Naive thymus-derived CD4-positive, alpha-beta T cell (primary cell): ENCODE measurements around the gene DYRK3. TPM values are rescaled to one million over a fixed set of nuclear protein-coding genes. Genes with fewer than 3 reads are reported as not detected.

ENCODE experiments used
- ATAC-seq: fragments of 150-1000 bp; cut with Tn5 transposase; 2 replicates; pipeline ENCODE4 v1.10.0; 2021; ENCODE audit warnings: mild to moderate bottlenecking, moderate library complexity
- CTCF ChIA-PET: fragments of 350-600 bp; sonication (Branson Sonifier 250); formaldehyde crosslinking; loops from one replicate; lab custom pipeline; 2021; ENCODE audit warnings: antibody characterized with exemption; lab: Charles Lee
- POLR2A ChIA-PET: fragments of 350-600 bp; sonication (Branson Sonifier 250); formaldehyde crosslinking; loops from one replicate; lab custom pipeline; 2021; ENCODE audit warnings: antibody characterized with exemption, inconsistent platforms; lab: Charles Lee
- DNase-seq, 9 donors: peaks; one replicate each; pipeline versions ENCODE4 v3.0.0 to v3.0.0-alpha.2; 2020 to 2022; ENCODE audit warnings: mixed read lengths in 1 of 9
- H3K27ac ChIP-seq: one replicate; pipeline ENCODE4 v1.7.0; 2013; ENCODE audit warnings: mild to moderate bottlenecking, low read depth, low read length, moderate library complexity
- H3K27me3 ChIP-seq, 2 donors: one replicate each; pipeline ENCODE4 v1.7.0; 2013; ENCODE audit warnings: low read length in 2 of 2, mild to moderate bottlenecking in 2 of 2, moderate library complexity in 2 of 2; ENCODE audit not compliant: control insufficient read depth in 2 of 2, insufficient read depth in 2 of 2
- H3K36me3 ChIP-seq, 3 experiments: 1 replicate in 2 of 3; 2 replicates in 1 of 3; pipeline ENCODE4 v1.7.0; 2013; ENCODE audit warnings: low read length in 3 of 3, mild to moderate bottlenecking in 3 of 3, moderate library complexity in 1 of 3; ENCODE audit not compliant: insufficient read depth in 3 of 3, control insufficient read depth in 2 of 3
- H3K4me1 ChIP-seq, 2 donors: one replicate each; pipeline ENCODE4 v1.7.0; 2013; ENCODE audit warnings: low read length in 2 of 2, mild to moderate bottlenecking in 2 of 2, moderate library complexity in 1 of 2; ENCODE audit not compliant: control insufficient read depth in 2 of 2, insufficient read depth in 2 of 2
- H3K4me3 ChIP-seq: 2 replicates; pipeline ENCODE4 v1.7.0; 2013; ENCODE audit warnings: mild to moderate bottlenecking, low read length
- H3K9me3 ChIP-seq, 3 experiments: 1 replicate in 2 of 3; 2 replicates in 1 of 3; pipeline ENCODE4 v1.7.0; 2013; ENCODE audit warnings: low read length in 3 of 3; ENCODE audit not compliant: control insufficient read depth in 2 of 3
- H3K27ac Mint-ChIP-seq, 9 donors: one replicate each; pipeline ENCODE4 v1.8.0; 2020 to 2022; ENCODE audit warnings: mixed read lengths in 9 of 9, mild to moderate bottlenecking in 8 of 9, moderate library complexity in 5 of 9, inconsistent platforms in 2 of 9
- H3K27me3 Mint-ChIP-seq, 5 donors: one replicate each; pipeline ENCODE4 v1.8.0; 2021 to 2022; ENCODE audit warnings: mixed read lengths in 5 of 5, mild to moderate bottlenecking in 1 of 5
- H3K36me3 Mint-ChIP-seq, 5 donors: one replicate each; pipeline ENCODE4 v1.8.0; 2020 to 2022; ENCODE audit warnings: mixed read lengths in 5 of 5, mild to moderate bottlenecking in 3 of 5, inconsistent platforms in 1 of 5
- H3K4me1 Mint-ChIP-seq, 7 donors: one replicate each; pipeline ENCODE4 v1.8.0; 2020 to 2022; ENCODE audit warnings: mixed read lengths in 7 of 7, mild to moderate bottlenecking in 3 of 7, inconsistent platforms in 1 of 7
- H3K4me3 Mint-ChIP-seq, 10 donors: one replicate each; pipeline ENCODE4 v1.8.0; 2020 to 2022; ENCODE audit warnings: mild to moderate bottlenecking in 10 of 10, mixed read lengths in 10 of 10, moderate library complexity in 6 of 10, inconsistent platforms in 2 of 10
- H3K9me3 Mint-ChIP-seq, 11 donors: one replicate each; pipeline ENCODE4 v1.8.0; 2020 to 2022; ENCODE audit warnings: mixed read lengths in 11 of 11, mild to moderate bottlenecking in 4 of 11, inconsistent platforms in 1 of 11, moderate library complexity in 1 of 11
- intact Hi-C, 2 donors: fragments of 100-400 bp; cut with micrococcal nuclease; formaldehyde crosslinking; loops; one replicate each; pipeline ENCODE4 v1.15.1; 2023
- polyA plus RNA-seq, 2 donors: library from polyadenylated mRNA; unstranded; fragments of 300-500 nt; fragmentation: Illumina TruSeq; gene quantifications; one replicate each; pipeline ENCODE4 v1.2.3, GENCODE V29; 2021
- total RNA-seq, 6 experiments: library from RNA in 5 of 6; stranded (reverse) in 5 of 6; gene quantifications; 1 replicate in 5 of 6; 2 replicates in 1 of 6; pipeline ENCODE4 v1.2.3 and lab custom pipeline; 2021 to 2026

DYRK3 gene
- total and polyA plus RNA-seq, 7 experiments from 2014 or later = 0.22 to 8.2 (median 0.69) TPM; not detected in 2

DNA sequence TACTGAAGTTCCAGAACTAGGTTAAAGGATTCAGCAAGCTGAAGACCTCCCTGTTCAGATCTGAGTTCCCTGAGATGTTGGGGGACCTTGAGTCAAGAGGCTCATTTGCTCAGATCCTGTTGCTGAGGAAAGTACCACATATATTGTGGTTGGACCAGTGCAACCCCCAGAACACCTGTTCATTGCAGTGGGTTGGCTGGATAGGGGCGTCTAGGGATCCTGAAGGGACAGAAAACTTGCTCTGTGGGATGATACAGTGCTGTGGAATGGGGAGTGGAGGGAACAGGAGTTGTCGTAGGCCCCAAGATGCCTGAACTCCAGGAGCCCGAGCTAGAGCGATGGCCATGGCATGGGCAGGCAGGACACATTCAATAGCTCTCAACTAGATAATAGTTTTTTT, 24.8 kb downstream of the DYRK3 start:
- Histone ChIP-seq H3K36me3 (no peaks in the 10 kb centered on the region), H3K9me3 (no peaks in the 10 kb centered on the region), H3K4me1 (peaks cover 0 to 5% of the 10 kb centered on the region in 2 donors), H3K27ac (no peak overlapping the region), H3K27me3 (peaks cover 0 to 10% of the 10 kb centered on the region in 2 donors), H3K4me3 (no peak overlapping the region)
- H3K36me3 Mint-ChIP-seq = peaks cover 0 to 3% (median 0%) of the 10 kb centered on the region in 5 donors
- peaks cover 9 to 29% (median 10%) of the 10 kb centered on the region in 7 donors for H3K4me1 Mint-ChIP-seq
- H3K27me3 Mint-ChIP-seq = peaks cover 18 to 52% (median 44%) of the 10 kb centered on the region in 5 donors
- DNase-seq = no peak
- ATAC-seq = no peak
- no peak overlapping the region for H3K27ac Mint-ChIP-seq
- no peaks in the 10 kb centered on the region for H3K9me3 Mint-ChIP-seq
- POLR2A ChIA-PET = no interaction called here
- CTCF ChIA-PET = interaction anchor here (0.6 to 1.4 kb wide), 4 partner anchors 25 to 45 kb away, joined by 3 read pairs; partner anchors contain the start of gene DYRK3
- no peak overlapping the region for H3K4me3 Mint-ChIP-seq
- intact Hi-C loops = no loop called here

DNA sequence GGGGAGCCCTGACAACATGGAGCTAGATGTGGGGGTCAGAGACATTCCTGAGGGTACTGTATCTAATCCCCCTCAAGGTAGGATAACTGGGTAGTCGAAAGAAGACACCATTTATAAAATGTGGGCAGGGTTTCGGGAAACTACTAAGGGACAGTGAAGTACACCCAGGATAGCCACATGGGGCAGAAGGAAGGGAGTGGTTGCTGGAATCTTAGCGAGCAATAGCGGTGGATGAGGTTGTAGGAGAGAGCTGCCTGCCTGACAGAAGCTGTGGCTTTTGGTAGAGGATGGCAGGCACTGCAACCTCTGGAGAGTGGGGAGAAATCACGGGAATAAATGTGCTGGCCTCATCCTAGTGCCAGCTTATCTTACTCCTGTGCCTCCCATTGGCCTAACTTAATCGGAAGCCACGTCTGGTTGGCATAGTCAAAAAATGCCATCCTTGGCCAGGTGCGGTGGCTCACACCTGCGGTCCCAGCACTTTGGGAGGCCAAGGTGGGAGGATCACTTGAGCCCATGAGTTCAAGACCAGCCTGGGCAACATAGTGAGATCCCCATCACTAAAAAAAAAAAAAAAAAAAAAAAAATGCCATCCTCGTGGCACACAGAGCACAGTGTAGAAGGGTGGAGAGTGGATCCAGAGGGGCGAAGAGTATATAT, 26.0 kb downstream of the DYRK3 start:
- ATAC-seq (no peak), DNase-seq (no peak)
- intact Hi-C loops = no loop called here
- Mint-ChIP-seq H3K4me3 (no peak overlapping the region), H3K27ac (no peak overlapping the region), H3K36me3 (peaks cover 0 to 3% (median 0%) of the 10 kb centered on the region in 5 donors), H3K27me3 (peaks cover 21 to 52% (median 43%) of the 10 kb centered on the region in 5 donors), H3K4me1 (peaks cover 9 to 33% (median 10%) of the 10 kb centered on the region in 7 donors), H3K9me3 (no peaks in the 10 kb centered on the region)
- H3K27ac ChIP-seq = no peak overlapping the region
- peaks cover 0 to 5% of the 10 kb centered on the region in 2 donors for H3K4me1 ChIP-seq
- H3K36me3 ChIP-seq = no peaks in the 10 kb centered on the region
- H3K27me3 ChIP-seq = peaks cover 0 to 10% of the 10 kb centered on the region in 2 donors
- no peak overlapping the region for H3K4me3 ChIP-seq
- POLR2A ChIA-PET = no interaction called here
- CTCF ChIA-PET = interaction anchor here (0.7 to 4.1 kb wide), 3 partner anchors 41 to 52 kb away, joined by 3 to 17 read pairs (median 3); partner anchors contain the start of gene EIF2D
- no peaks in the 10 kb centered on the region for H3K9me3 ChIP-seq

DNA sequence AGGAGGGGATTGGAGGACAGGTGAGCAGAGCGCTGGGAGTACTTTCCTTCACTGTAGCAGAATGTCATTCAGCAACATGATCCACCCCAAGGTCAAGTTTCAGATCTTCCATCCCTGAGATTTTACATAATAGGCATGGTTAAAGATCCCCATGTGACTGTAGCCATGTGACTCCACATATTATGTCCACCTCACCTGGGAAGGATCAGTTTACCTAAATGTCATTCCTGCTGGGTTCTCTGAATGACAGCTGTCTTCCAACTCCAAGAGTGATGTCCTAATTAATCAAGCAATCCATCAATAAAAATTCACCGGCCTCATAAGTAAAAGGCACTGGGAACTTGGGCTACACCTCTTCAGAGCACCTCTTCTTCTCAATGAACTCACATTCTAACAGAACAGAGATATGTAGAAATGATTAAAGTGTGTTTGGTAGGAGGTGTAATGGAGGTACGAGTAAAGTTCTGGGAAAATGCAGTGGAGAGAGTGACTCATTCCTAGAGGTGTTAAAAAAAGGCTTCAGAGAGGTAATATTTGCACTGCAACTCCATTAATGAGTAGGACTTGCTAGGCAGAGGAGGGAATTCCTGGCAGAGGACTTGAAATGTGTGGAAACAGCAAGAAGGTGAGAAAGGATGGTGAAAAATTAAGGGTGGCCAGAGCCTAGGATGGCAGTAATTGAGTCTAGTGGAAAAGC, 27.2 kb downstream of the DYRK3 start:
- Mint-ChIP-seq H3K36me3 (peaks cover 0 to 3% (median 0%) of the 10 kb centered on the region in 5 donors), H3K27ac (no peak overlapping the region), H3K4me3 (no peak overlapping the region), H3K9me3 (no peaks in the 10 kb centered on the region), H3K4me1 (peaks cover 5 to 33% (median 10%) of the 10 kb centered on the region in 7 donors), H3K27me3 (peaks cover 19 to 40% (median 34%) of the 10 kb centered on the region in 5 donors)
- H3K9me3 ChIP-seq = no peaks in the 10 kb centered on the region
- DNase-seq = no peak
- POLR2A ChIA-PET = interaction anchor here (1.0 to 1.1 kb wide), 2 partner anchors 183 to 201 kb away, joined by 3 read pairs; no protein-coding TSS in a partner anchor
- no peak overlapping the region for H3K4me3 ChIP-seq
- no peak overlapping the region for H3K27ac ChIP-seq
- ATAC-seq = no peak
- no peaks in the 10 kb centered on the region for H3K36me3 ChIP-seq
- peaks cover 0 to 10% of the 10 kb centered on the region in 2 donors for H3K27me3 ChIP-seq
- intact Hi-C loops = loop anchor here in 1 of 2 donors (1.0 kb wide), 1 partner anchor 117 kb away; no protein-coding TSS in a partner anchor
- CTCF ChIA-PET = interaction anchor here (0.7 to 6.0 kb wide), 17 partner anchors 9 to 229 kb away, joined by 3 to 53 read pairs (median 6); partner anchors contain the start of genes DYRK3 and EIF2D
- peaks cover 0 to 5% of the 10 kb centered on the region in 2 donors for H3K4me1 ChIP-seq

DNA sequence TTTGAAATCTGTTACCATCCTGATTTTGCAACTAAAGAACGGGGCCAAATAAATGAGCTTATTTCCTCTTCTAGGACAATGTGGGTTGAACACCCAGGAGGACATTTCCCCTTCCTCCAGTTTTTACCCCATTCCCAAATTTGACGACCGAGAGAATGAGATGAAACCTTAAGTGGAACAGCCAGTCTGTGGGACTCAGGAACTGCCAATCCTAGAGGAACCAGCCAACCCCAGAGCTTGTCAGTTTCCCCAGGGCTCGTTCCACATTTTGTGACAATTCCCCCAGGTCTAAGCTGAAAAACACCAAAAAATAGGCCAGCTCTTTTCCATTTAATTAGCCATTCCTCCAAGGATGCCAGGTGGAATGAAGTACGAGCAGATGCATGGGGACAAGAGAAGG, 28.0 kb downstream of the DYRK3 start:
- H3K4me3 ChIP-seq = no peak overlapping the region
- H3K9me3 ChIP-seq = no peaks in the 10 kb centered on the region
- Mint-ChIP-seq H3K4me3 (no peak overlapping the region), H3K27ac (no peak overlapping the region), H3K9me3 (no peaks in the 10 kb centered on the region), H3K36me3 (peaks cover 0 to 3% (median 0%) of the 10 kb centered on the region in 5 donors), H3K4me1 (peaks cover 8 to 36% (median 11%) of the 10 kb centered on the region in 7 donors), H3K27me3 (peaks cover 11 to 35% (median 26%) of the 10 kb centered on the region in 5 donors)
- H3K4me1 ChIP-seq = peaks cover 0 to 9% of the 10 kb centered on the region in 2 donors
- CTCF ChIA-PET = interaction anchor here (0.7 to 6.0 kb wide), 30 partner anchors 10 to 319 kb away, joined by 3 to 53 read pairs (median 6); partner anchors contain the start of genes DYRK3, EIF2D and IKBKE
- intact Hi-C loops = loop anchor here in 1 of 2 donors (1.0 kb wide), 1 partner anchor 118 kb away; no protein-coding TSS in a partner anchor
- ATAC-seq = no peak
- no peak for DNase-seq
- H3K27ac ChIP-seq = no peak overlapping the region
- POLR2A ChIA-PET = interaction anchor here (1.0 to 1.1 kb wide), 2 partner anchors 184 to 202 kb away, joined by 3 read pairs; no protein-coding TSS in a partner anchor
- H3K36me3 ChIP-seq = no peaks in the 10 kb centered on the region
- H3K27me3 ChIP-seq = peaks cover 0 to 6% of the 10 kb centered on the region in 2 donors

DNA sequence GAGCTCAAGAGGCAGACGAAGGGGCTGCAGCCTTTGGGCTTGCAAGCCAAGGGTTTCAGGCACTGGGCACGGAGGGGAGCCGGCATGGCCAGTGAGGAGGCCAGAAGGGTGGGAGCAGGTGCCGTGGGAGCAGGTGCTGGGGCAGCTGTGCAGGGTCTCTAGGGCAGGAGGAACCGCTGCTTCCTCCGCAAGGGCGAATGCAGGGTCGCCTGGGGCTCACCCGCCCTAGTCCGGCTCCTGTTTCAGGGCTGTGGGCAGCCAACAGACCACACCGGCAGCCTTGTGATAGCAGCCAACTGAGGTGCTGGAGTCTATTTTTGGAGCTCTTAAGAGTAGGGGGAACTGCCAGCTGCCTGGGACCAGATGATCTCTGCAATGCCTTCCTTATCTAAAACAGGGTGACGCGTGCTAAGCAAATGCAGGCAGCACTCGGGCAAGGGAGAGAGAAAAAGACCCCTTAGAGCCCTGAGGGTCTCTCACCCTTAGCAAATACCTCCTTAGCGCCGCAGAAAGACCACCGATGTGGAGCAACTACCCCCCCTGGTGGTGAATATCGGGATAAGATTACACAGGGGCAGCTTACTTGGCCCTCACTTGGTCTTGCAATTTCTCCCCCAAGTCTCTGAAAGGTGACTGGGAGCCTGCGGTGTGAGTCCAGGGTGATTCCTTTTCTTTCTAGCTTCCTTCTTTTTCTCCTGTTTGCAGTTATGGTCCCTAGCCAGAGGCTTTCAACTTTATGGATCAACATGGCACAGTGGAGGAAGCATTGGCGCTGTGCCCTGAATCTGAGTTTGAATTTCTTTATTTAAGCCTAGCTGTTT, 28.7 kb downstream of the DYRK3 start:
- Mint-ChIP-seq H3K27ac (peak overlapping the region in 1 of 9 donors; percentile 15), H3K4me3 (peak overlapping the region in 4 of 10 donors; percentile 19 to 63 (median 41)), H3K27me3 (peaks cover 8 to 31% (median 21%) of the 10 kb centered on the region in 5 donors), H3K4me1 (peaks cover 3 to 35% (median 9%) of the 10 kb centered on the region in 7 donors), H3K9me3 (no peaks in the 10 kb centered on the region), H3K36me3 (peaks cover 0 to 3% (median 0%) of the 10 kb centered on the region in 5 donors)
- Histone ChIP-seq H3K27ac (no peak overlapping the region), H3K4me1 (peaks cover 0 to 9% of the 10 kb centered on the region in 2 donors), H3K4me3 (no peak overlapping the region), H3K36me3 (no peaks in the 10 kb centered on the region), H3K9me3 (no peaks in the 10 kb centered on the region), H3K27me3 (peaks cover 0 to 6% of the 10 kb centered on the region in 2 donors)
- ChIA-PET POLR2A (interaction anchor here (1.1 to 1.4 kb wide), 2 partner anchors 174 to 202 kb away, joined by 3 to 4 read pairs; no protein-coding TSS in a partner anchor), CTCF (interaction anchor here (0.7 to 6.0 kb wide), 34 partner anchors 9 to 318 kb away, joined by 3 to 53 read pairs (median 6); partner anchors contain the start of genes DYRK3, EIF2D and IKBKE)
- peak; percentile 44 to 83 (median 68) for DNase-seq
- peak; percentile 87 for ATAC-seq
- intact Hi-C loops = loop anchor here (1.0 to 2.0 kb wide), 7 partner anchors 30 to 202 kb away; no protein-coding TSS in a partner anchor
